LHCN-M2 (cell line): Measurements from ENCODE around the gene SHANK2. TPM values are rescaled to one million over a fixed set of nuclear protein-coding genes. Genes with fewer than 3 reads are reported as not detected.
"Not testable (repeated sequence)": the region's sequence is repeated elsewhere in the genome, so short reads cannot be mapped to it uniquely, and the experiment has no call there.

ENCODE experiments used
- DNase-seq: peaks from one replicate; pipeline ENCODE4 v3.0.0-alpha.2; 2012; ENCODE audit warnings: low read depth
- total RNA-seq: library from RNA; depleted of rRNA; stranded (reverse); fragments of >200 nt; gene quantifications from 2 replicates; pipeline ENCODE4 v1.2.3, GENCODE V29; 2014

SHANK2 gene
- total RNA-seq, 1 experiment from 2014 or later, result 2.6 TPM

DNA sequence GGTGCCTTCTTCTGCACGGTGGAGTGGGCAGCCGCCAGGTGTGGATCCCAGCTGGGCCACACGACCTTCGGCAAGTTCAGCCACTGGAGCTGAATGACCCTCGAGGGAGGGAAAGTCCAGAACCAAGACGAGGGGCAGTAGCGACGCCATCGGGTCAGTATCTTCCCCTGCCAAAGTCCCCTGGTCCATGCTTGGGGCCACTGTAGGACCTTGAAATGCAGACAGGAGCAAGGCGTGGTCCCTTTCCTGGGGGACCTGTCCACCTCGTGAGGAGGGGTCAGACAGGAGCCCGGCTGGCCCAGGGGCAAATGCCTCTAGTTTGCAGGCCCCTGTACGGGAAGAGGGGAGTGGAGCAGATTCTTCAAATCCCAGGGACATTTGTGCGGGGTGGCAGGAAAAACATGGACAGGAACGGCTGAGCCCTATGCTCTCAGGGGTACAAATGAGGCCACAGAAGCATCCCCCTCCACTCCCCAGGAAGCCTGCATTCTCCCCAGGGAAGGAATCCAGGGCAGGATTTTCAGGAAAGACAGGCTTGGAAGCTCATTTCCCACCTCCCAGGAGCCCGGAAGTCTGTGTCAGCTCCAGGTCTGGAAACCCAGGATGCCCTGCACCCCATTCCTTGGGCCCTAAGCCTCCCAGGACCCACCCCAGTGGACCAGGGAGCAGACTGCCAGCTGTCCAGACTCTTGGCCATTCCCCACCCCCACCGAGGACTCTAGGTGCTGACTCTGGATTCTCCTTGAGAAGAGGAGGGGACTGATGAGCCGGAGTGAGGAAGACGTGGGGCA, 6.6 kb downstream of the SHANK2 start:
- DNase-seq, result no peak

DNA sequence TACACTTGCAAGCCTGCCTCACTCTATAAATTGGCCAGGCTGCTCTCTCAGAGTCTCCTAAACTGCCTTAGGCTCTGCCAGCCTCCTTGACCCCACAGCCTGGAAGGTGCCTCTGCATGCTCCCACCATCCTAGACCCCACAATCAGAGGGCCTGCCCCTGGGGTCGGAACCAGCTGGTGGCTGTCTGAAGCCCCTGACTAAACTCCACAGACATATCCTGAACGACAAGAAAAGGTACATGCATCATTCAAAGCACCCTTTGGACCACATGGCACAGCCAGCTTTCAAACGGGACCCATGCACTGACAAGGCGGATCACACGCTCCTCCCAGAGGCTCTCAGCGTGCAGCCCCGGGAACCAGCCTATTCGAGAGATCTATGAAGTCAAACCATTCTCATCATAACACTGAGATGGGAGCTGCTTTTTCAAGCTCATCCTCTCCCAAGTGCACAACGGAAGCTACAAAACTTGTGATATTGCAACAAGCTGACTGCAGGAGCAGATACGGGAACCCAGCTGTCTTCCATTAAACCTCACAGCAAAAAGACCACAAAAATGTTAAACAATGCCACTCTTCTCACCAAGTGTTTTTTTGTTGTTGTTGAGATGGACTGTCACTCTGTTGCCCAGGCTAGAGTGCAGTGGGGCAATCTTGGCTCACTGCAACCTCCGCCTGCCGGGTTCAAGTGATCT, 8.1 kb downstream of the SHANK2 start:
- DNase-seq, result peak; percentile 49

DNA sequence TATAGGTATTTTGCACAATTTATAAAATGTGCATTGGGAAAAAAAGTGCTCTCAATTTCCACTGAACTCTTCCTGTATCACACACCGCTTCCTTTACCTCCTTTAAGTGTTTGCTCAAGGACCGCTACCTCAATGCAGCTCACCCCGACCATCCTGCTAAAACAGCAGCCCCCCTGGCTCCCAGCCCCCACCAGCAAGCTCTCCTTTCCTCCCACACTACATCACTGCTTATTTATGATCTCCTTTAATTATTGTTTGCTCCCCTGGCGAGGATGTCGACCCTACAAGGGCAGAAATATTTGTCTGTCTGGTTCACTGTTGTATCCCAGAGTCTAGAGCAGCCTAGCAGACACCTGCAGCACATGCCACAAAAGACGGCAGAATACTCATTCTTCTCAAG, 10.0 kb downstream of the SHANK2 start:
- DNase-seq, result no peak

DNA sequence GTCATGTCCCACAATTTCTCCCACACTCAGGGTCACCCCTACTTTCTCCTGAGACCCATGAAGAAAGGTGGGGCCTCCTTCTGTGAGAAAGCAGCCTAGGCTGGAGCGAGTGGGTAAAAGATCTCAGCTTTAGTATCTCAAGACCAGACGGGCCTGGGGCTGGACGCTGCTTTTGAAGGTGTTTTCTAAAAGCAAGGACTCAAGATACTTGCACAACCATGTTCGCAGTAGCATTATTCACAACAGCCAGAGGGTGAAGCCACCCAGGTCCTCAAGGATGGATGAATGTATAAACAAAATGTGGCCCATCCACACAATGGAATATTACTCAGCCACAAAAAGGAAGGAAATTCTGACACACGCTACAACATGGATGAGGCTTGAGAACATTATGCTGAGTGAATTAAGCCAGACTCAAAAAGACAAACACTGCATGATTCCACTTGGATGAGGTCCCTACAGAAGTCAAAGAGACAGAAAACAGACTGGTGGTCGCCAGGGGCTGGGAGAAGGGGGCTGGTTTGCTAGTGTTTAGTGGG, 10.6 kb downstream of the SHANK2 start:
- no peak for DNase-seq

DNA sequence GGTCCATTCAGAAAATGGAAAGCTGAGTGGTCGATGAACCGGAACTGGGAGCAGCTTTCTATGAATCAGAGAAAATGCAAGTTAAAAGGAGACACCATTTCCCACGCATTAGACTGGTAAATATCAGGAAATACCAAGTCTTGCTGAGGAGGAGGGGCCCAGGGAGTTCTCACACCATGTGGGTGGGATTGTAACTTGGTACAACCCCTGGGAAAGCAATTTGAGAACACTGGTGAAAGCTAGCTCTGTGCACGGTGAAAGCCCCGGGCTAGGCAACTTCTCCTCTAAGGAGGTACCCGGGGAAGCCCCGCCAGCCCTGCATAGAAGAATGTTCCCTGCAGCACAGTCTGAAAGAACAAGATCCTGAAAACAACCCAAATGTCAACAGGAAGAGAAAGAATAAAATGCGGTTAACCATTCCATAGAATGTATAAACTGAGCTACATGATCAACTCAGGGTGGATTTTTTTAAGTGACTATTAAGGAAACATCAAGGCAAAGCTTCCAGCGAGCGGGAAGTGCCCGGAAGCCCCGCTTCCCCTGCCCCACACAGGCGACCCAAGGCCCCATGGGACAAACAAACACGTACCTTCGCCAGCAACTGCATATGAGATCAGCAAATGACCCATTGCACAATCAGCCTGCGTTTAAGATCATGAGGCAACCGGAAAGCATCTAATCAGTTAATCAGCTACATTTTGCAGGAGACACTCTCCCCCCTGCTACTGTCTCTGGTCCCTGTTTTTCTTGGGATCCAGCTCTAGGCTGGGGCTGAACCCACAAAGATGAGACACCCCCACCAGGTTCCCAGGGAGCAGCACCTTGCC, 11.3 kb downstream of the SHANK2 start:
- peak; percentile 50 for DNase-seq

GRCh38 chr11:71240061-71240690, 12.2 kb downstream of the SHANK2 start:
- DNase-seq, result no peak

DNA sequence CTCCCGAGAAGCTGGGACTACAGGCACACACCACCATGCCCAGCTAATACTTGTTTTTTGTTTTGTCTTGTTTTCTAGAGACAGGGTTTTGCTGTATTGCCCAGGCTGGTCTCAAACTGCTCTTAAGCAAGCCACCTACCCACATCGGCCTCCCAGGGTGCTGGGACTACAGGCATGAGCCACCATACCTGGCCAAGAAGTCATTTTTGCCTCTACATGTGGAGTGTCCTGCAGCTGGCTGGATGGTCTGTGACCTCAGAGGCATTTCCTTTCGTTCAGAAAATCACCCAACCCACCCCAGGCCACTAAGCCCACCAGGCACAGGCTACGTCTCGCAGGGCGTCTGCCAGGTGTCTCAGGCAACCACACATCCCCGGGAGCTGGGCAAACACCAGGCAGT, 12.8 kb downstream of the SHANK2 start:
- DNase-seq, result no peak

- DNase-seq, result no peak
These were observed 13.4 kb downstream of the SHANK2 start for GRCh38 chr11:71238941-71239340.

DNA sequence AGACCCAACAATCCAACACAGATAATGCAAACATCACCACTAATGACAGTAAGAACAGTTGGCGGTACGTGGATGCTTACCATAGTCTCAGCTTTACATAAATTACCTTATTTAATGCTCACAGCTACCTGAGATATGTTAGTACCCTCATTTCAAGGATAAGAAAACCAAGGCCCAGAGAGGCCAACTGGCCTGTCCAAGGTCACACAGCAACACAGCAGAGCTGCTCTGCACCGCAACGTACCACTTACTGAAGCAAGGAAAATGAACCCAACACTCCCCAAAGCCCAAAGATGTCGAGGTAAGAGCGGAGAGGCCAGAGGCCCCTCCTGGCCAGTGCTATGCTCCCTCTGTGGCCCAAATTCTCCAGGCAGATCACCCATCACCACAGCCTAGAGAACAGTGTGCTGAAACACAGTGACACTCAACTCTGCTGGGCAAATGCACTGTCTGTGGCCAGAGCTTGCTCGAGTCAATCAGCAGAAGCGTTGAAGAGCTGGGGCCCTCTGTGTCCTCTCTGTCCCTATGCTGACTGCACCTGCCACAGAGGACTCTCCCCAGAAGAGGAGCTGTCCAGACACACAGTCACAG, 14.0 kb downstream of the SHANK2 start:
- no peak for DNase-seq

DNA sequence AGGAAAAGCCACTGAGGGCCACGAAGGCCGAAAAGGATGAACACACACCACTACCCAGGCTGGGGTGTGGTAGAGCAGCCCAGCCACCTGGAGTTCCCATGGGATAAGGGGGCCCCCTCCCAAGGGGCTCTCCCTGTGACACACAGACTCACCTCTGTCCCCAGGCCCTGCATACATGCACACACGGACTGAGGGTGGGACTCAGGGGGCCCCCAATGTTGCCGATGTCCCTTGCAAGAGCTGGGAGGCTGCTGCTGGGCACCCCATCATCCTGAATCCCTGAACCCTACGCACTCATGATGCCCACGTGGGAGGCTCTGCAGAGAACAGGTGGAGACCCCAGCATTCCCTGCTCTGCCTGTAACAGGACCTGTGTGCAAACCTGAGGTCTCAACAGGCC, 14.5 kb downstream of the SHANK2 start:
- DNase-seq, result no peak

DNA sequence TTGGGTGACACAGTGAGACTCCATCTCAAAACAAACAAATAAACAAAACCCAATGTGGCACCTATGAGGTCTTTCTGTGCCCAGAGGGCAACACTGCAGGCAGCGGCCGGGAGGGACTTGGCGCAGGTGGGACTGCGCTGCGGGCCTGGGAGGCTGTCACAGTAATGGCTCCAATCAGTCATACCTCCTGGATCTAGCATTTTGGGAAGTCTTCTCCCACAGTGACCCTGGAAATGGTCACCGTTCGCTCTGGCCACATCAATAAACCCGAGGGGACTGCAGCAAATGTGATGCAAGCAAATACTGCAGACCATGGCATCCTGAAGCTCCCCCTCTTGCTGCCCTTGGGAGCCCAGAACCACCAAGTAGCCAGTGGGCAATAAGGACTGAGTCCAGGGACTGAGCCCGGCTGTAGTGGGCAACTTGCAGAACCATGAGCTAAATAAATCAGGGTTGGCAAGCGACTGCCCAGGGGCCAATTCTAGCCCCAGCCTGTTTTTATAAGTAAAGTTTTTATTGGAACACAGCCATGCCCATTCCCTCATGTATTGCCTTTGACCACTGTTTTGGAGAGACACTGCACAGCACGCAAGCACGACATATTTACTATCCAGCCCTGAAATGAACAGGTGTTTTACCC, 15.4 kb downstream of the SHANK2 start:
- DNase-seq, result no peak

- DNase-seq, result no peak
These were observed 16.7 kb downstream of the SHANK2 start for GRCh38 chr11:71235719-71236118.

GRCh38 chr11:71233896-71234852, 18.2 kb downstream of the SHANK2 start:
- DNase-seq, result not testable (repeated sequence)

DNA sequence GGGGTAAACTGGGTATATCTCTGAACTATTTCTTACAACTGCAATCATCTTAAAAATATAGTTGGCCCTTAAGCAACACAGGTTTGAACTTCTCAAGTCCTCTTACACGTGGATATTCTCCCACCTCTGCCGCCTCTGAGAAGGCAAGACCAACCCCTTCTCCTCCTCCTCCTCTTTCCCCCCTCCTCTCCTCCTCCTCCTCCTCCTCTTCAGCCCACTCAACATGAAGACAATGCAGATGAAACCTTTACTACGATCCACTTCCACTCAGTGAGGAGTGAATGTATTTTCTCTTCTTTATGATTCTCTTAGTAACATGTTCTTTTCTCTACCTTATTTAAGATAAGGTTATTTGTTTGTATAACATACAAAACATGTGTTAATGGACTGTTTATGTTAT, 20.0 kb downstream of the SHANK2 start:
- DNase-seq, result no peak

GRCh38 chr11:71228961-71229360, 23.4 kb downstream of the SHANK2 start:
- DNase-seq, result no peak

- no peak for DNase-seq
These were observed 25.2 kb downstream of the SHANK2 start for GRCh38 chr11:71227058-71227659.

- DNase-seq, result no peak
These were observed 28.4 kb downstream of the SHANK2 start for GRCh38 chr11:71223671-71224660.

- DNase-seq, result no peak
These were observed 29.3 kb downstream of the SHANK2 start for GRCh38 chr11:71223081-71223405.
